H9 (cell line): Measurements from ENCODE around the gene GAD1. TPM values are rescaled to one million over a fixed set of nuclear protein-coding genes. Genes with fewer than 3 reads are reported as not detected.

Source experiments
- DNase-seq: peaks from one replicate; pipeline ENCODE4 v3.0.0-alpha.2; 2017
- H2AFZ ChIP-seq: one replicate; pipeline ENCODE4 v1.6.1; 2013; ENCODE audit warnings: mild to moderate bottlenecking, low read length, control low read depth, moderate library complexity
- H2AK5ac ChIP-seq: 2 replicates; pipeline ENCODE4 v1.6.1; 2013; ENCODE audit warnings: low read length, control low read depth, mixed read lengths; ENCODE audit not compliant: insufficient read length
- H2BK120ac ChIP-seq: one replicate; pipeline ENCODE4 v1.6.1; 2013; ENCODE audit warnings: low read depth, mild to moderate bottlenecking, low read length, control low read depth, inconsistent platforms; ENCODE audit not compliant: poor library complexity, severe bottlenecking
- H2BK12ac ChIP-seq: 2 replicates; pipeline ENCODE4 v1.6.1; 2013; ENCODE audit warnings: low read length, control low read depth, mixed read lengths, low read depth; ENCODE audit not compliant: insufficient read length
- H2BK15ac ChIP-seq: 2 replicates; pipeline ENCODE4 v1.6.1; 2013; ENCODE audit warnings: low read depth, low read length, control low read depth
- H2BK20ac ChIP-seq: one replicate; pipeline ENCODE4 v1.6.1; 2013; ENCODE audit warnings: low read depth, mild to moderate bottlenecking, low read length, control low read depth, inconsistent platforms; ENCODE audit not compliant: poor library complexity, severe bottlenecking
- H2BK5ac ChIP-seq: 2 replicates; pipeline ENCODE4 v1.6.1; 2013; ENCODE audit warnings: low read length, control low read depth, mixed read lengths; ENCODE audit not compliant: insufficient read length
- H3K14ac ChIP-seq: 2 replicates; pipeline ENCODE4 v1.6.1; 2013; ENCODE audit warnings: low read length, control low read depth; ENCODE audit not compliant: insufficient read depth
- H3K18ac ChIP-seq: 2 replicates; pipeline ENCODE4 v1.6.1; 2013; ENCODE audit warnings: low read depth, mild to moderate bottlenecking, mixed read lengths, low read length, control low read depth; ENCODE audit not compliant: insufficient read length
- H3K23ac ChIP-seq: 2 replicates; pipeline ENCODE4 v1.6.1; 2013; ENCODE audit warnings: low read length, control low read depth, mixed read lengths, low read depth; ENCODE audit not compliant: insufficient read length
- H3K23me2 ChIP-seq: 2 replicates; pipeline ENCODE4 v1.6.1; 2013; ENCODE audit warnings: low read depth, mild to moderate bottlenecking, mixed read lengths, low read length, control low read depth; ENCODE audit not compliant: insufficient read length, poor library complexity, severe bottlenecking
- H3K27ac ChIP-seq: 2 replicates; pipeline ENCODE4 v1.5.1; 2013; ENCODE audit warnings: low read length, control low read depth, mixed read lengths, low read depth; ENCODE audit not compliant: insufficient read length
- H3K27me3 ChIP-seq: 2 replicates; pipeline ENCODE4 v1.6.1; 2013; ENCODE audit warnings: low read length, control low read depth, inconsistent platforms; ENCODE audit not compliant: insufficient read depth
- H3K4ac ChIP-seq: 2 replicates; pipeline ENCODE4 v1.6.1; 2013; ENCODE audit warnings: low read depth, mild to moderate bottlenecking, control low read depth, inconsistent platforms, low read length, moderate library complexity
- H3K4me1 ChIP-seq: 2 replicates; pipeline ENCODE4 v1.6.1; 2013; ENCODE audit warnings: low read length, control low read depth, inconsistent platforms; ENCODE audit not compliant: insufficient read depth
- H3K4me2 ChIP-seq: 2 replicates; pipeline ENCODE4 v1.6.1; 2013; ENCODE audit warnings: low read length, control low read depth, mixed read lengths; ENCODE audit not compliant: insufficient read length, insufficient read depth
- H3K56ac ChIP-seq: 2 replicates; pipeline ENCODE4 v1.6.1; 2013; ENCODE audit warnings: low read depth, mild to moderate bottlenecking, mixed read lengths, low read length, control low read depth; ENCODE audit not compliant: insufficient read length
- H3K79me1 ChIP-seq: 2 replicates; pipeline ENCODE4 v1.6.1; 2013; ENCODE audit warnings: low read depth, mild to moderate bottlenecking, moderate library complexity, low read length, control low read depth, inconsistent platforms; ENCODE audit not compliant: insufficient read depth, poor library complexity, severe bottlenecking
- H3K79me2 ChIP-seq: 2 replicates; pipeline ENCODE4 v1.6.1; 2013; ENCODE audit warnings: low read length, control low read depth, inconsistent platforms; ENCODE audit not compliant: insufficient read depth
- H3K9ac ChIP-seq: 2 replicates; pipeline ENCODE4 v1.6.1; 2013; ENCODE audit warnings: low read length, control low read depth, mixed read lengths; ENCODE audit not compliant: insufficient read length; ENCODE audit errors: extremely low read depth
- H3K9me3 ChIP-seq: one replicate; pipeline ENCODE4 v1.6.1; 2013; ENCODE audit warnings: low read depth, low read length, inconsistent platforms; ENCODE audit not compliant: control insufficient read depth
- H3T11ph ChIP-seq: one replicate; pipeline ENCODE4 v1.6.1; 2013; ENCODE audit warnings: mild to moderate bottlenecking, low read length, control low read depth, inconsistent platforms
- H4K20me1 ChIP-seq: one replicate; pipeline ENCODE4 v1.6.1; 2013; ENCODE audit not compliant: control insufficient read depth, insufficient read length, insufficient read depth
- H4K5ac ChIP-seq: 2 replicates; pipeline ENCODE4 v1.6.1; 2013; ENCODE audit warnings: low read depth, mild to moderate bottlenecking, mixed read lengths, low read length, control low read depth; ENCODE audit not compliant: insufficient read length
- H4K8ac ChIP-seq: replicated peaks from 2 replicates; pipeline ENCODE4 v1.6.1; 2013; ENCODE audit warnings: low read length, control low read depth, mixed read lengths, low read depth; ENCODE audit not compliant: insufficient read length
- H4K91ac ChIP-seq: 2 replicates; pipeline ENCODE4 v1.6.1; 2013; ENCODE audit warnings: low read depth, mild to moderate bottlenecking, moderate library complexity, mixed read lengths, low read length, control low read depth; ENCODE audit not compliant: insufficient read length
- H3K27ac Mint-ChIP-seq, 3 experiments: 2 replicates in 2 of 3; 3 replicates in 1 of 3; pipeline ENCODE4 v1.8.0; 2020 to 2021; ENCODE audit warnings: mixed read lengths in 3 of 3, mild to moderate bottlenecking in 1 of 3, moderate library complexity in 1 of 3
- H3K27me3 Mint-ChIP-seq: 2 replicates; pipeline ENCODE4 v1.8.0; 2021; ENCODE audit warnings: low read depth, mild to moderate bottlenecking, moderate library complexity, mixed read lengths
- H3K36me3 Mint-ChIP-seq, 3 experiments: 2 replicates in 2 of 3; 3 replicates in 1 of 3; pipeline ENCODE4 v1.8.0; 2020 to 2021; ENCODE audit warnings: low read depth in 3 of 3, mixed read lengths in 3 of 3; ENCODE audit not compliant: insufficient read depth in 1 of 3
- H3K4me1 Mint-ChIP-seq, 2 experiments: 2 replicates each; pipeline ENCODE4 v1.8.0; 2020; ENCODE audit warnings: mixed read lengths in 2 of 2
- H3K4me3 Mint-ChIP-seq, 2 experiments: 2 replicates in 1 of 2; 3 replicates in 1 of 2; pipeline ENCODE4 v1.8.0; 2020 to 2021; ENCODE audit warnings: mild to moderate bottlenecking in 2 of 2, mixed read lengths in 2 of 2, moderate library complexity in 1 of 2
- H3K9me3 Mint-ChIP-seq, 2 experiments: 2 replicates in 1 of 2; 3 replicates in 1 of 2; pipeline ENCODE4 v1.8.0; 2020; ENCODE audit warnings: mild to moderate bottlenecking in 2 of 2, mixed read lengths in 2 of 2, moderate library complexity in 1 of 2
- CTCF ChIP-seq: fragments of 200-600 bp; sonication (generic); conservative IDR thresholded peaks from 3 replicates; pipeline ENCODE4 v1.8.0; 2021; ENCODE audit warnings: antibody characterized with exemption, mild to moderate bottlenecking
- WGBS: extraction: QIAGEN DNeasy Blood & Tissue Kit; methylation state at CpG from one replicate; pipeline ENCODE4 v1.1.7; 2013; ENCODE audit warnings: missing lambda C conversion rate, low lambda C conversion rate, mixed read lengths; ENCODE audit not compliant: insufficient read length; ENCODE audit errors: extremely low coverage; 5-methylcytosine and 5-hydroxymethylcytosine counted together
- total RNA-seq: library from RNA; stranded (reverse); gene quantifications from 2 replicates; pipeline ENCODE4 v1.2.1, GENCODE V29; 2021

GAD1 gene
- total RNA-seq, 1 experiment from 2014 or later, result 1.8 TPM

GRCh38 chr2:170848587-170848986 lies 31.9 kb downstream of the GAD1 start:
- Histone ChIP-seq H3T11ph (no peak overlapping the region), H3K79me1 (no peaks in the 10 kb centered on the region), H4K20me1 (no peaks in the 10 kb centered on the region), H3K9me3 (no peaks in the 10 kb centered on the region), H2BK120ac (no peak overlapping the region), H2BK15ac (no peak overlapping the region), H3K4me1 (no peaks in the 10 kb centered on the region), H4K91ac (no peak overlapping the region), H2BK12ac (no peak overlapping the region), H3K56ac (no peak overlapping the region), H2BK5ac (no peak overlapping the region), H3K9ac (no peak overlapping the region), H3K79me2 (no peaks in the 10 kb centered on the region), H3K4ac (no peak overlapping the region), H3K18ac (no peak overlapping the region), H3K27ac (no peak overlapping the region), H3K14ac (no peak overlapping the region), H4K8ac (no peak overlapping the region), H4K5ac (no peak overlapping the region), H3K23me2 (no peaks in the 10 kb centered on the region), H3K23ac (no peak overlapping the region), H2AFZ (no peak overlapping the region), H3K4me2 (no peak overlapping the region), H2BK20ac (no peak overlapping the region), H2AK5ac (no peak overlapping the region), H3K27me3 (peaks cover 3% of the 10 kb centered on the region; the same call in 1 of the 2 replicates)
- DNase-seq, result no peak
- Mint-ChIP-seq H3K36me3 (no peaks in the 10 kb centered on the region), H3K4me3 (no peak overlapping the region), H3K27me3 (peaks cover 5% of the 10 kb centered on the region; the same call in 1 of the 2 replicates), H3K27ac (no peak overlapping the region), H3K9me3 (no peaks in the 10 kb centered on the region; a peak in 1 of 5 replicates), H3K4me1 (no peaks in the 10 kb centered on the region)
- TF ChIP-seq CTCF, result no peak
- no CpG with 5 or more reads among the region's 2 CpGs for WGBS
